Calu3 (cell line): ENCODE measurements around the gene SV2B. TPM values are rescaled to one million over a fixed set of nuclear protein-coding genes. Genes with fewer than 3 reads are reported as not detected.

Experiments used
- BruUV-seq: library from RNA; stranded (reverse); fragments of 400-500 nt; replicated peaks from 2 replicates; lab custom pipeline; 2021; lab: Mats Ljungman, UMichigan
- CTCF ChIA-PET: fragments of 300-600 bp; sonication (Branson Sonifier 250); formaldehyde crosslinking; loops from one replicate; lab custom pipeline; 2022; ENCODE audit warnings: antibody characterized with exemption; lab: Charles Lee
- DNase-seq: peaks from one replicate; pipeline ENCODE4 v3.0.0; 2022
- H3K27ac Mint-ChIP-seq: one replicate; pipeline ENCODE4 v1.8.0; 2022; ENCODE audit warnings: mixed read lengths; ENCODE audit not compliant: unreplicated experiment
- H3K27me3 Mint-ChIP-seq: one replicate; pipeline ENCODE4 v1.8.0; 2022; ENCODE audit warnings: mixed read lengths; ENCODE audit not compliant: unreplicated experiment
- H3K36me3 Mint-ChIP-seq: one replicate; pipeline ENCODE4 v1.8.0; 2022; ENCODE audit warnings: mild to moderate bottlenecking, moderate library complexity, mixed read lengths; ENCODE audit not compliant: insufficient read depth, unreplicated experiment
- H3K4me1 Mint-ChIP-seq: one replicate; pipeline ENCODE4 v1.8.0; 2022; ENCODE audit warnings: mild to moderate bottlenecking, low read depth, mixed read lengths; ENCODE audit not compliant: unreplicated experiment
- H3K4me3 Mint-ChIP-seq: one replicate; pipeline ENCODE4 v1.8.0; 2022; ENCODE audit warnings: mild to moderate bottlenecking, low read depth, moderate library complexity, mixed read lengths; ENCODE audit not compliant: unreplicated experiment
- H3K9me3 Mint-ChIP-seq: one replicate; pipeline ENCODE4 v1.8.0; 2022; ENCODE audit warnings: low read depth, mixed read lengths; ENCODE audit not compliant: unreplicated experiment
- intact Hi-C: fragments of 100-400 bp; cut with micrococcal nuclease; formaldehyde crosslinking; loops from one replicate; pipeline ENCODE4 v1.10.0; 2022; ENCODE audit not compliant: unreplicated experiment
- total RNA-seq: library from RNA; stranded (reverse); gene quantifications from 2 replicates; pipeline ENCODE4 v1.2.3, GENCODE V29; 2022
- TF ChIP-seq, protein P1 (sequence below): fragments of 200-600 bp; IDR thresholded peaks from one replicate; pipeline ENCODE4 v1.8.0; 2022; ENCODE audit warnings: antibody characterized with exemption; ENCODE audit not compliant: unreplicated experiment

SV2B gene
- total RNA-seq, 1 experiment from 2014 or later: 2.2 TPM

DNA sequence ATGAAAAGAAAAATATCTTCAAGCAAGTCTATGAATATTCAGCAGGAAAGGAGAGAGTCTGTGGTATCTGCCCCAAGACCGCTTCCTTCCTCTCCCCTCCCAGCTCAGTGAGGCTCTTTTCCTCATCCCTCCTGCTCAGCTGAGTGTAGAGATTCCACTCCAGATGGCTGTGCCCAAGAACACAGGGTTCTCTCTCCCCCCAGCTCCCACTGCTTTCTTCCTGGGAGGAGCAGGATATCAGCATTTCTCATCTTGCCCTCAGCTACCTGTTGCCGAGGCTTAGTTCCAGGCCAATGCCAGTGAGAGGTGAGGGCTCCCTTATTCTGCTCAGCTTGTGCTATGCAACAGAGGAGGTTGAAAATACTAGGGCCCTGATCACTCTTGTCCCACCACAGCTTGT lies 211.9 kb downstream of the SV2B start:
- Mint-ChIP-seq H3K27ac (no peak overlapping the region), H3K36me3 (no peaks in the 10 kb centered on the region), H3K9me3 (peaks cover 3% of the 10 kb centered on the region), H3K27me3 (no peaks in the 10 kb centered on the region), H3K4me1 (no peaks in the 10 kb centered on the region), H3K4me3 (no peak overlapping the region)
- intact Hi-C loops: no loop called here
- DNase-seq: no peak
- no TSS peak for BruUV-seq
- CTCF ChIA-PET: interaction anchor here (1.4 kb wide), 1 partner anchor 10 kb away, joined by 3 read pairs; no protein-coding TSS in a partner anchor
- TF ChIP-seq, protein P1, sequence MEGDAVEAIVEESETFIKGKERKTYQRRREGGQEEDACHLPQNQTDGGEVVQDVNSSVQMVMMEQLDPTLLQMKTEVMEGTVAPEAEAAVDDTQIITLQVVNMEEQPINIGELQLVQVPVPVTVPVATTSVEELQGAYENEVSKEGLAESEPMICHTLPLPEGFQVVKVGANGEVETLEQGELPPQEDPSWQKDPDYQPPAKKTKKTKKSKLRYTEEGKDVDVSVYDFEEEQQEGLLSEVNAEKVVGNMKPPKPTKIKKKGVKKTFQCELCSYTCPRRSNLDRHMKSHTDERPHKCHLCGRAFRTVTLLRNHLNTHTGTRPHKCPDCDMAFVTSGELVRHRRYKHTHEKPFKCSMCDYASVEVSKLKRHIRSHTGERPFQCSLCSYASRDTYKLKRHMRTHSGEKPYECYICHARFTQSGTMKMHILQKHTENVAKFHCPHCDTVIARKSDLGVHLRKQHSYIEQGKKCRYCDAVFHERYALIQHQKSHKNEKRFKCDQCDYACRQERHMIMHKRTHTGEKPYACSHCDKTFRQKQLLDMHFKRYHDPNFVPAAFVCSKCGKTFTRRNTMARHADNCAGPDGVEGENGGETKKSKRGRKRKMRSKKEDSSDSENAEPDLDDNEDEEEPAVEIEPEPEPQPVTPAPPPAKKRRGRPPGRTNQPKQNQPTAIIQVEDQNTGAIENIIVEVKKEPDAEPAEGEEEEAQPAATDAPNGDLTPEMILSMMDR: no peak

DNA sequence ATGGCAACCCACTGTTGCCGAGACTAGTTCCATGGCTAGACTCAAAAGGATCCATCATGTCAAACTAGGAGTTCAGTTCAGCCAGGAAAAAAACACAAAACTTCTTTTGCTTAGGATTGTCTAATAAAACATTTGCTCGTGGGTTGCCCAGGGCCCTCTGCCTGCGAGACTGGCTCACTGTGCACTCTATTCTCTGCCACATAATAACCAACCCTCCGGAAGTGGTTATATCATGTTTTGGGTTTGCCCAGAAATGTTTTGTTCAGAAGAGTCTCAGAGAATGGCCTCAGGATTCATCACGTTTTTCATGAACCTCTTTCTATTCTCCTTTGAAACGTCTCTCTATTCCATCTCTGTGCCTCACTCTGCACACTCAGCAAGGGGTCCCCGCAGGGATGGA lies 216.1 kb downstream of the SV2B start:
- no peak for DNase-seq
- TF ChIP-seq, protein P1: no peak
- Mint-ChIP-seq H3K4me3 (no peak overlapping the region), H3K27ac (no peak overlapping the region), H3K36me3 (no peaks in the 10 kb centered on the region), H3K27me3 (no peaks in the 10 kb centered on the region), H3K4me1 (no peaks in the 10 kb centered on the region), H3K9me3 (peaks cover 3% of the 10 kb centered on the region)
- BruUV-seq: no TSS peak
- CTCF ChIA-PET: no interaction called here
- intact Hi-C loops: no loop called here

DNA sequence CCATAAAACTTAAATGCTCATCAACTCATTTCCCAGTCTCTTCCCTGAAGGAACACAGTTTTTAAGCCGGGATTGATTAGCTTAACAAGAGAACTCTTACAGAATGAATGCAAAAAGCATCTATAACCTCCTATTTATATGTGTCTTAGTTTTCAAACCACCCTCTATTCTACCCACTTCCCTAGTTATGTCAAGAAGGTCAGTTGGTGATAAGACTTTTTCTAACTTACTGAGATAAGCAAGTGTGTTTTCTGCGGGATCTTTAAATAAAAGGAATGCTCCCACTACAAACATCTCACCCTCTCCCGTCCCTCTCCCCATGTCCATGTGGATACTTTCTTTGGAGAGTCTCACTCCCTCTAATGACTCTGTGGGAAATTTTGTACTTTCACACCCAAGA lies 218.5 kb downstream of the SV2B start:
- Mint-ChIP-seq H3K27me3 (no peaks in the 10 kb centered on the region), H3K9me3 (peaks cover under 1% of the 10 kb centered on the region), H3K4me3 (no peak overlapping the region), H3K4me1 (no peaks in the 10 kb centered on the region), H3K27ac (no peak overlapping the region), H3K36me3 (no peaks in the 10 kb centered on the region)
- DNase-seq: no peak
- BruUV-seq: no TSS peak
- TF ChIP-seq, protein P1: no peak
- intact Hi-C loops: no loop called here
- CTCF ChIA-PET: no interaction called here

DNA sequence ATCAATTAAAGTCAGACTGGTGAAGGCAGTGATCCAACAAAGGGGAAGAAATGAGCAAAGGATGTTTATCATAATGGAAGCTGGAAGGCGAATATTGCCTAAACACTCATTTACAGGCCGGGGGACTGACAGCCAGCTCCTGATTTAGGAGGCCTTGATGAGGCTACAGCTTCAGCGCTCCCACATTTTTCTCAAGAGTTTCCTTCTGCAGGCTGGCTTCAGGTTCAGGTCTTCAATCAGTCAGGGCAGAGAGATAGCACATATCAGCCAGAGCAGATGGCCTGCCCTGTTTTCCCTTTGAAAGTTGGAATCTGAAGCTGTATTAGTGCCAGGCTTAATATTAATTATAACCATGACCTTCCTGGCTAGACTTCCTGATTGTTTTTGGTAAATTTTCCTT lies 218.9 kb downstream of the SV2B start:
- H3K36me3 Mint-ChIP-seq: no peaks in the 10 kb centered on the region
- no peaks in the 10 kb centered on the region for H3K27me3 Mint-ChIP-seq
- TF ChIP-seq, protein P1: no peak
- intact Hi-C loops: no loop called here
- no peak overlapping the region for H3K4me3 Mint-ChIP-seq
- H3K9me3 Mint-ChIP-seq: no peaks in the 10 kb centered on the region
- CTCF ChIA-PET: no interaction called here
- DNase-seq: no peak
- BruUV-seq: no TSS peak
- no peaks in the 10 kb centered on the region for H3K4me1 Mint-ChIP-seq
- no peak overlapping the region for H3K27ac Mint-ChIP-seq
